Neural crest cell (in vitro differentiated cells): ENCODE results near the gene SLC11A1. TPM values are rescaled to one million over a fixed set of nuclear protein-coding genes. Genes with fewer than 3 reads are reported as not detected.

Experiments used
- DNase-seq: peaks from one replicate; pipeline ENCODE4 v3.0.0; 2021; ENCODE audit warnings: low read depth, mixed read lengths, low spot score
- H3K27ac Mint-ChIP-seq: one replicate; pipeline ENCODE4 v1.8.0; 2021; ENCODE audit warnings: mild to moderate bottlenecking, mixed read lengths; ENCODE audit not compliant: unreplicated experiment
- H3K27me3 Mint-ChIP-seq: 2 replicates; pipeline ENCODE4 v1.8.0; 2021; ENCODE audit warnings: low read depth, mild to moderate bottlenecking, mixed read lengths
- H3K36me3 Mint-ChIP-seq: 2 replicates; pipeline ENCODE4 v1.8.0; 2021; ENCODE audit warnings: low read depth, mild to moderate bottlenecking, mixed read lengths
- H3K4me1 Mint-ChIP-seq: 2 replicates; pipeline ENCODE4 v1.8.0; 2021; ENCODE audit warnings: mixed read lengths
- H3K4me3 Mint-ChIP-seq: one replicate; pipeline ENCODE4 v1.8.0; 2021; ENCODE audit warnings: mild to moderate bottlenecking, mixed read lengths
- H3K9me3 Mint-ChIP-seq: 2 replicates; pipeline ENCODE4 v1.8.0; 2021; ENCODE audit warnings: mixed read lengths
- CTCF ChIP-seq: fragments of 200-600 bp; sonication (generic); conservative IDR thresholded peaks from 2 replicates; pipeline ENCODE4 v1.5.0; 2021; ENCODE audit warnings: antibody characterized with exemption, mild to moderate bottlenecking
- total RNA-seq: library from RNA; stranded (reverse); gene quantifications from 2 replicates; pipeline ENCODE4 v1.2.1, GENCODE V29; 2021

The SLC11A1 gene
- total RNA-seq, 1 donor from 2014 or later = 0.09 TPM

- H3K36me3 Mint-ChIP-seq = no peaks in the 10 kb centered on the region
- DNase-seq = no peak
- H3K4me1 Mint-ChIP-seq = peaks cover 13% of the 10 kb centered on the region
- H3K27me3 Mint-ChIP-seq = peaks cover 19% of the 10 kb centered on the region
- no peaks in the 10 kb centered on the region for H3K9me3 Mint-ChIP-seq
- no peak overlapping the region for H3K4me3 Mint-ChIP-seq
- TF ChIP-seq CTCF = no peak
- H3K27ac Mint-ChIP-seq = no peak overlapping the region
Observed at GRCh38 chr2:218391202-218391601, 9.1 kb downstream of the SLC11A1 start.

GRCh38 chr2:218392459-218392858 is 10.4 kb downstream of the SLC11A1 start:
- Mint-ChIP-seq H3K36me3 (no peaks in the 10 kb centered on the region), H3K27me3 (peaks cover 20% of the 10 kb centered on the region), H3K4me1 (peaks cover 19% of the 10 kb centered on the region), H3K4me3 (peak overlapping the region; percentile 23), H3K27ac (no peak overlapping the region), H3K9me3 (no peaks in the 10 kb centered on the region)
- no peak for DNase-seq
- no peak for TF ChIP-seq CTCF

- peak overlapping the region; percentile 23 for H3K4me3 Mint-ChIP-seq
- no peak overlapping the region for H3K27ac Mint-ChIP-seq
- no peak for TF ChIP-seq CTCF
- no peaks in the 10 kb centered on the region for H3K36me3 Mint-ChIP-seq
- peaks cover 24% of the 10 kb centered on the region for H3K27me3 Mint-ChIP-seq
- DNase-seq = no peak
- no peaks in the 10 kb centered on the region for H3K9me3 Mint-ChIP-seq
- peaks cover 23% of the 10 kb centered on the region for H3K4me1 Mint-ChIP-seq
Observed at GRCh38 chr2:218392891-218393462, 10.9 kb downstream of the SLC11A1 start.

- H3K27me3 Mint-ChIP-seq = peaks cover 31% of the 10 kb centered on the region
- no peak for TF ChIP-seq CTCF
- no peaks in the 10 kb centered on the region for H3K36me3 Mint-ChIP-seq
- no peak for DNase-seq
- H3K27ac Mint-ChIP-seq = no peak overlapping the region
- peaks cover 23% of the 10 kb centered on the region for H3K4me1 Mint-ChIP-seq
- no peaks in the 10 kb centered on the region for H3K9me3 Mint-ChIP-seq
- no peak overlapping the region for H3K4me3 Mint-ChIP-seq
Observed at GRCh38 chr2:218393750-218394290, 11.7 kb downstream of the SLC11A1 start.

GRCh38 chr2:218394298-218395089 is 12.4 kb downstream of the SLC11A1 start:
- Mint-ChIP-seq H3K9me3 (no peaks in the 10 kb centered on the region), H3K36me3 (no peaks in the 10 kb centered on the region), H3K27ac (no peak overlapping the region), H3K27me3 (peaks cover 36% of the 10 kb centered on the region), H3K4me3 (no peak overlapping the region), H3K4me1 (peaks cover 23% of the 10 kb centered on the region)
- DNase-seq = no peak
- TF ChIP-seq CTCF = no peak
